Spleen (tissue), 11 donors: ENCODE measurements around the gene FTO. TPM values are rescaled to one million over a fixed set of nuclear protein-coding genes. Genes with fewer than 3 reads are reported as not detected.

Experiments
- DNase-seq: peaks from one replicate; pipeline ENCODE4 v3.0.0-alpha.2; 2020
- H3K27ac ChIP-seq, 8 donors: fragments of 200-600 bp; sonication (generic) in 7 of 8; 1 replicate in 4 of 8; 2 replicates in 4 of 8; pipeline versions ENCODE4 v1.5.0 to v1.8.0; 2016 to 2021; ENCODE audit warnings: inconsistent platforms in 4 of 8, mild to moderate bottlenecking in 4 of 8, moderate library complexity in 1 of 8
- H3K27me3 ChIP-seq, 7 donors: fragments of 200-600 bp; sonication (generic) in 6 of 7; replicated peaks in 1 of 7; 1 replicate in 4 of 7; 2 replicates in 3 of 7; pipeline versions ENCODE4 v1.5.0 to v1.8.0; 2016 to 2021; ENCODE audit warnings: inconsistent platforms in 3 of 7, mild to moderate bottlenecking in 1 of 7
- H3K36me3 ChIP-seq, 6 donors: fragments of 200-600 bp; sonication (generic) in 5 of 6; 1 replicate in 4 of 6; 2 replicates in 2 of 6; pipeline versions ENCODE4 v1.5.0 to v1.8.0; 2016 to 2021; ENCODE audit warnings: inconsistent platforms in 2 of 6
- H3K4me1 ChIP-seq, 6 donors: fragments of 200-600 bp; sonication (generic) in 5 of 6; 1 replicate in 3 of 6; 2 replicates in 3 of 6; pipeline versions ENCODE4 v1.5.0 to v1.8.0; 2016 to 2021; ENCODE audit warnings: inconsistent platforms in 3 of 6
- H3K4me3 ChIP-seq, 8 donors: fragments of 200-600 bp; sonication (generic) in 7 of 8; 1 replicate in 4 of 8; 2 replicates in 4 of 8; pipeline versions ENCODE4 v1.5.0 to v1.8.0; 2016 to 2021; ENCODE audit warnings: inconsistent platforms in 4 of 8, mild to moderate bottlenecking in 4 of 8, moderate library complexity in 2 of 8
- H3K9me3 ChIP-seq, 8 donors: fragments of 200-600 bp; sonication (generic) in 7 of 8; 1 replicate in 4 of 8; 2 replicates in 4 of 8; pipeline versions ENCODE4 v1.5.0 to v1.8.0; 2016 to 2021; ENCODE audit warnings: inconsistent platforms in 4 of 8
- CTCF ChIP-seq, 11 experiments: fragments of 200-600 bp in 7 of 11; fragments of 450-650 bp in 4 of 11; sonication (generic) in 4 of 11; IDR thresholded peaks in 8 of 11; conservative IDR thresholded peaks in 3 of 11; 1 replicate in 7 of 11; 2 replicates in 4 of 11; pipeline versions ENCODE4 v1.4.0 to v1.8.0; 2016 to 2021; ENCODE audit warnings: antibody characterized with exemption in 11 of 11, inconsistent platforms in 4 of 11, mild to moderate bottlenecking in 1 of 11
- POLR2A ChIP-seq, 3 donors: fragments of 450-650 bp; IDR thresholded peaks; one replicate each; pipeline ENCODE4 v1.5.1; 2017; ENCODE audit warnings: antibody characterized with exemption in 3 of 3, mild to moderate bottlenecking in 1 of 3
- POLR2AphosphoS5 ChIP-seq, 3 donors: sonication (generic); formaldehyde crosslinking; IDR thresholded peaks; one replicate each; pipeline ENCODE4 v1.5.1; 2017; ENCODE audit warnings: antibody characterized with exemption in 3 of 3
- WGBS, 5 donors: extraction: QIAGEN DNeasy Blood & Tissue Kit in 3 of 5; methylation state at CpG; one replicate each; pipeline versions ENCODE4 v1.1.5 to v1.1.7; 2013 to 2018; 5-methylcytosine and 5-hydroxymethylcytosine counted together
- intact Hi-C: fragments of 100-400 bp; cut with DNase I; formaldehyde crosslinking; loops from one replicate; pipeline ENCODE4 v1.15.0; 2023; ENCODE audit warnings: low total_unique reads
- polyA plus RNA-seq, 3 donors: library from polyadenylated mRNA; stranded (reverse); fragments of 200-250 nt; gene quantifications; one replicate each; pipeline ENCODE4 v1.2.1, GENCODE V29; 2013
- total RNA-seq, 7 donors: library from RNA; depleted of rRNA in 3 of 7; stranded (reverse); fragments of >200 nt in 3 of 7; fragmentation: NEBNext Ultra II Directional in 4 of 7; extraction: Animal tissue kit (Norgen Biotek cat#: 25700) in 4 of 7; gene quantifications; one replicate each; pipeline versions ENCODE4 v1.1.0 to v1.2.1, GENCODE V29; 2016 to 2021
- donor health status: healthy with polysubstance abuse.
- donor health status: DM: no; HTN: no; CAD: no; lungs with moderate emphysema.
- donor health status: DM: no; HTN: no; CAD: no.
- donor health status: Bipolar disorder and iron deficiency.
- donor health status: healthy.
- donor health status: DM: no; HTN: no; CAD: no.
- donor health status: DM: yes; HTN: yes; CAD: no.

Gene FTO
- total and polyA plus RNA-seq, 10 donors = 6.8 to 89.8 (median 68.4) TPM

DNA sequence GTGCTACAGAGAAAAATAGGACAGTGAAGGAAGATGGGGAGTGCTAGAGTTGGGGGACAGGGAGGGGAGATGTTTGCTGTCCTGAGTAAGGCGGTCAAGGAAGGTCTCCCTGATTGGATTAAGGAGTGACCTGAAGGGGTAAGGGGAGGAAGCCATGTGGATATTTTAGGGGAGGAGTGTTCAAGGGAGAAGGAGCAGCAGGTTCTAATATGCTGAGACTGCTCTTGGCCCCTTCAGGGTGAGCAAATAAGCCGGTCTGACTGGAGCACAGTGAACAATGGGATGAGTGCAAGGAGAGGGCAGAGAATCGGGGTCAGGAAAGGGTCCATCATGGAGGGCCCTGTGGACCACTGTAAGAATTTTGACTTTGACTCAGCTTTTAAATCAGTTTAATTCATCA, 393.8 kb downstream of the FTO start:
- Histone ChIP-seq H3K27me3 (no peaks in the 10 kb centered on the region), H3K36me3 (peaks cover 0 to 39% (median 2%) of the 10 kb centered on the region in 6 donors), H3K4me1 (no peaks in the 10 kb centered on the region), H3K4me3 (no peak overlapping the region), H3K9me3 (peaks cover 0 to 31% (median 17%) of the 10 kb centered on the region in 8 donors), H3K27ac (no peak overlapping the region)
- DNase-seq = no peak
- no peak for TF ChIP-seq CTCF (IDR thresholded peaks at IDR 0.05 in 8 of 11, conservative IDR thresholded peaks at IDR 0.05 in 3 of 11)
- no peak for TF ChIP-seq POLR2A (IDR thresholded peaks at IDR 0.05)
- TF ChIP-seq POLR2AphosphoS5 (IDR thresholded peaks at IDR 0.05) = no peak
- WGBS, 5 donors = 59 to 97% (median 78%) methylated on average over 3 of the region's 3 CpGs
- intact Hi-C loops = no loop called here

DNA sequence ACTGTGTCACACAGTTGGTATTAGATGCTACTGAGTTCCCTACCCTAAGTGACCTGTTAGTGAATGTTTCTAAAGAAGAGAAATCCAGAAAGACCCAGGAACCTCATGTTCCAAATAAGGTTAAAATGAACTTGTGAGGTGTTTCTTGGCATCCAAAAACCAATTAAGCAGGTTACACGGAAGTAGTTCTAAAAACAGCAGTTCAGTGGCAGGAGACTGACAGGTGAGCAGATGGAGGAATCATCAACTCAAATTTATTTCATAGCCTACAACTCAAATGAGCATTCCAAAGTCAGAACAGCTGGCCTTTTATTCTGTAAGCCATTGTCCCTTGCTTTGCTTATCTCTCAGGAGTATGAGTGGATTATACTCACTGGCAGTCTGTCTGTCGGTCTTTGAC, 394.3 kb downstream of the FTO start:
- Histone ChIP-seq H3K27ac (no peak overlapping the region), H3K9me3 (peaks cover 0 to 31% (median 17%) of the 10 kb centered on the region in 8 donors), H3K4me3 (no peak overlapping the region), H3K4me1 (no peaks in the 10 kb centered on the region), H3K27me3 (no peaks in the 10 kb centered on the region), H3K36me3 (peaks cover 0 to 34% (median 2%) of the 10 kb centered on the region in 6 donors)
- WGBS, 5 donors = 88 to 95% (median 94%) methylated on average over 2 of the region's 2 CpGs
- no peak for TF ChIP-seq CTCF (IDR thresholded peaks at IDR 0.05 in 8 of 11, conservative IDR thresholded peaks at IDR 0.05 in 3 of 11)
- no peak for TF ChIP-seq POLR2AphosphoS5 (IDR thresholded peaks at IDR 0.05)
- TF ChIP-seq POLR2A (IDR thresholded peaks at IDR 0.05) = no peak
- intact Hi-C loops = no loop called here
- no peak for DNase-seq

GRCh38 chr16:54099627-54100026, 395.7 kb downstream of the FTO start:
- Histone ChIP-seq H3K4me1 (no peaks in the 10 kb centered on the region), H3K4me3 (no peak overlapping the region), H3K27me3 (no peaks in the 10 kb centered on the region), H3K9me3 (peaks cover 0 to 21% (median 17%) of the 10 kb centered on the region in 8 donors), H3K27ac (no peak overlapping the region), H3K36me3 (peaks cover 0 to 21% (median 2%) of the 10 kb centered on the region in 6 donors)
- TF ChIP-seq POLR2AphosphoS5 (IDR thresholded peaks at IDR 0.05) = no peak
- intact Hi-C loops = no loop called here
- 79 to 89% (median 83%) methylated on average over 4 to 5 of the region's 5 CpGs for WGBS, 5 donors
- no peak for DNase-seq

GRCh38 chr16:54102888-54103866, 399.2 kb downstream of the FTO start:
- no peak for TF ChIP-seq CTCF (IDR thresholded peaks at IDR 0.05 in 8 of 11, conservative IDR thresholded peaks at IDR 0.05 in 3 of 11)
- TF ChIP-seq POLR2AphosphoS5 (IDR thresholded peaks at IDR 0.05) = no peak
- no peak for TF ChIP-seq POLR2A (IDR thresholded peaks at IDR 0.05)
- no peak overlapping the region for H3K4me3 ChIP-seq
- H3K27ac ChIP-seq = no peak overlapping the region
- no peaks in the 10 kb centered on the region for H3K36me3 ChIP-seq
- WGBS, 5 donors = 83 to 89% (median 87%) methylated on average over 10 of the region's 10 CpGs
- no peaks in the 10 kb centered on the region for H3K27me3 ChIP-seq
- H3K4me1 ChIP-seq = no peaks in the 10 kb centered on the region
- no peaks in the 10 kb centered on the region for H3K9me3 ChIP-seq
- no peak for DNase-seq
- intact Hi-C loops = no loop called here
